ENCODE measurements around the gene ACP1.

DNA sequence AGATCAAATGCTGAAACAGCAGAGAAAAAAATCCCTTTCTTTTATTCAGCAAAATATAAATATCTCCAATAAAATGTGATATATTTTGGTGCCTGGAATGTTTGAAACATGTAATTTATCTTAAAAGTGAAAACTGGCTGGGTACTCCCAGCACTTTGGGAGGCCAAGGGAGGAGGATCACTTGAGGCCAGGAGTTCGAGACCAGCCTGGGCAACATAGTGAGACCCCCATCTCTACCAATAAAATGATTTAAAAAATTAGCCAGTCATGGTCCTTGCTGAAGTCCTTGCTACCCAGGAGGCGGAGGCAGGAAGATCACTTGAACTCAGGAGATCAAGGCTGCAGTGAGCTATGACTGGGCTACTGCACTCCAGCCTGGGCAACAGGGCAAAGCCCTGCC, 9.6 kb upstream of the ACP1 start:
- TF ChIP-seq EZH2 (IDR thresholded peaks at IDR 0.05; ENCODE audit: borderline replicate concordance, low read depth, low read length, severe bottlenecking): no peak
- TF ChIP-seq, protein P1, sequence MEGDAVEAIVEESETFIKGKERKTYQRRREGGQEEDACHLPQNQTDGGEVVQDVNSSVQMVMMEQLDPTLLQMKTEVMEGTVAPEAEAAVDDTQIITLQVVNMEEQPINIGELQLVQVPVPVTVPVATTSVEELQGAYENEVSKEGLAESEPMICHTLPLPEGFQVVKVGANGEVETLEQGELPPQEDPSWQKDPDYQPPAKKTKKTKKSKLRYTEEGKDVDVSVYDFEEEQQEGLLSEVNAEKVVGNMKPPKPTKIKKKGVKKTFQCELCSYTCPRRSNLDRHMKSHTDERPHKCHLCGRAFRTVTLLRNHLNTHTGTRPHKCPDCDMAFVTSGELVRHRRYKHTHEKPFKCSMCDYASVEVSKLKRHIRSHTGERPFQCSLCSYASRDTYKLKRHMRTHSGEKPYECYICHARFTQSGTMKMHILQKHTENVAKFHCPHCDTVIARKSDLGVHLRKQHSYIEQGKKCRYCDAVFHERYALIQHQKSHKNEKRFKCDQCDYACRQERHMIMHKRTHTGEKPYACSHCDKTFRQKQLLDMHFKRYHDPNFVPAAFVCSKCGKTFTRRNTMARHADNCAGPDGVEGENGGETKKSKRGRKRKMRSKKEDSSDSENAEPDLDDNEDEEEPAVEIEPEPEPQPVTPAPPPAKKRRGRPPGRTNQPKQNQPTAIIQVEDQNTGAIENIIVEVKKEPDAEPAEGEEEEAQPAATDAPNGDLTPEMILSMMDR (IDR thresholded peaks at IDR 0.05; ENCODE audit: borderline replicate concordance, extremely low read depth, low read length, poor library complexity, severe bottlenecking): no peak
